HG02870 (cell line): ENCODE results near the gene RAB20.
"Not testable (repeated sequence)": the region's sequence is repeated elsewhere in the genome, so short reads cannot be mapped to it uniquely, and the experiment has no call there.

ENCODE experiments used
- ATAC-seq: cut with Tn5 transposase; IDR thresholded peaks from one replicate; pipeline ENCODE4 v1.9.1; 2021; ENCODE audit warnings: mild to moderate bottlenecking, moderate library complexity; ENCODE audit not compliant: unreplicated experiment

The RAB20 gene

DNA sequence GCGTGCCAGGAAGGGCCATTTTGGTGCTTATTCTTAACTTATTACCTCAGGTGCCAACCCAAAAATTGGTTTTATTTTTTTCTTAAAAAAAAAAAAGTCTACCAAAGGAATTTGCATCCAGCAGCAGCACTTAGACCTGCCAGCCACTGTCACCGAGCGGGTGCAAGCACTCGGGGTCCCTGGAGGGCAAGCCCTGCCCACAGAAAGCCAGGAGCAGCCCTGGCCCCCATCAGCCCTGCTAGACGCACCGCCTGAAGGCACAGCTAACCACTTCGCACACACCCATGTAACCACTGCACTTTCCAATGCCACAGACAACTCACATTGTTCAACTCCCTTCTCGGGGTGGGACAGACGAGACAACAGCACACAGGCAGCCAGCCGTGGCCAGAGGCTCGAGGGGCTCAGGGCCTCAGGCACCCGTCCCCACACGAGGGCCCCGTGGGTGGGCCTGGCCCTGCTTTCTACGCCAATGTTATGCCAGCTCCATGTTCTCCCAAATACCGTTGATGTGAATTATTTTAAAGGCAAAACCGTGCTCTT is 49.3 kb downstream of the RAB20 start:
- ATAC-seq: no peak

GRCh38 chr13:110511509-110512181 is 49.9 kb downstream of the RAB20 start:
- ATAC-seq: no peak

DNA sequence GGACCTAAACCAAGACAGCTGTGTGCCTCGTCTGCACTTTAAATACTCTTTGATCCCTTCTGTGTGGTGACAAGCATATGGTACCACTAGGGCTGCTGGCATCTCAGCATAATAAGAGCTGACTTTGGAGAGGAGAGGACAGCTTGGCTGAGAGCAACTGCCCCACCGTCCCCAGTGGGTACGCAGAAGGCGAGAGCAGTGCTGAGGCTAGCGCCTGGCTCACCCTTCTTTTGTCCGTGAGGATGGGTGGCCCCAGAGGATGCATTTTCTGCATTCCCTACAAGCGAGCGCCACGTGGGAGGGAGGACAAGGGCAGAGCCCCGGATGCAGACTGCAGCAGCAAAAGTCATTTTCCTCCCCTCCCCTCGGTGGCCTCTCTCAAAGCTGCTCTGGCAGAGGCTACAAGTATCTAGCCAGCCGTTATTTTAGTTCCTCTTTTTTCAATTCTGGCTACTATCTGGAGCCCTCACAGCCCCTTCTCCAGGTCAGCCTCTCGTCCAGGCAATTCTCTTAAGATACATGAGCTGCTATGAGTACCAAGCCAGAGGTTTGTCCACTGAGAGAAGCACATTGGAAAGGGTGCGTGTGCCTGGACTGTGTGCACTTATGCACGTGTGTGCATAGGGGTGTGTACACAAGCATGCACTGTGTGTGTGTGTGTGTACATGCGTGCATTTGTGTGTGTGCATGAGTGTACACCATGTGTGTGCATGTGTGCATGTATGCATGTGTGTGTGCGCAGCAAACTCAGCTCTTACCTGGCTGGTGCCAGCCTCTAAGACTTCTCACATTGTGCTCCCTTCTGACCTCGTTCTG is 51.3 kb downstream of the RAB20 start:
- ATAC-seq: no peak

- no peak for ATAC-seq
Measured at GRCh38 chr13:110509478-110509926, 52.0 kb downstream of the RAB20 start.

- no peak for ATAC-seq
Measured at GRCh38 chr13:110507678-110508381, 53.7 kb downstream of the RAB20 start.

DNA sequence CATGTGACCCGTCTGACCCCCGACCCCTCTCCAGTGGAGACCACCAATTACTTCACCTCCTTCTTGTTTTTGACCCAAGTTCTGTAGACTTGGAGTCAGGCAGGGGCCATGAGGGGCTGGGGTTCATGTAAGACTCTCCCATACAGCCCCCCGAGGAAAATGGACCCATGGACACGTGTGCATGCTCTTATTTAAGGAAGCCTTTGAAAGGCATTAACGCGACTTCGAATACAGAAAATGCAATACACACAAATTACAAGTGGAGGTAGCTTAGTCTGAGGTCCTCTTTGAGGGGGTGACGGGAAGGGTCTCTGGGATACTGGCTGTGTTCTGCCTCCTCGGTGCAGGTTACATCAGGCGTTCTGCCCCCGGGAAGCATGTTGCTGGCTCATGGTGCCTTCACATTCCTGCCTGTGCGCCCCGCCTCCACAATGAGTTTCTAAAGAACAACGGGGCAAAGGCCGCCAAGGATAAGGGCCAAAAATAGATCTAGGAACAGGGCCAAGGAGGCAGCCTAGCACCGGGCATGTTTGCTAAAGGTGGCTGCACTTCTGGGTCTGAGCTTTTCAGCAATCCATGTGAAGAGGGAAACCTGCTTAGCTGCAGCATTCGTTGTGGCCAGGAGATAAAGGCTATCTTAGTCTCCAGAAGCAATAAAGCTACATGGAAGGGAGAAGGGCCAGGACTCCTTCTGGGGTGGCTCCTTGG is 54.5 kb downstream of the RAB20 start:
- no peak for ATAC-seq

- ATAC-seq: no peak
Measured at GRCh38 chr13:110506396-110506795, 55.1 kb downstream of the RAB20 start.

DNA sequence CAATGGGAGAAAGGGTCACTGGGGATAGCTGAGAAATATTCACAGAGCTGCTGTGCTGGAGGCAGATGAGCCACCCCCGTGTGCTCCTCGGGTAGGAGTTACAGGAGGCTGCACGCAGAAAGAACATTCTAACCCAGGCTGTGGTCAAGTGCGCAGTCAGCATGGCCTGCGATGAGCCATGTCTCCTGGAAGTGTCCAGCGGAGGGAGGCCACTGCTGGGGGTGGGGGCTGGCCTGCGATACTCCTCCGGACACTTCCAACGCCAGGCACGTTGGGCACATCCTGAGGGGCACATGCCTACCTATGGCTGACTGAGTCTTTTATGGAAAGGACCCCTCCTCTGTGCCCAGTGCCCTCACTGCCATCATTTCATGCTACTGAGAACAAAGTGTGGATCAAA is 55.9 kb downstream of the RAB20 start:
- no peak for ATAC-seq

- no peak for ATAC-seq
Measured at GRCh38 chr13:110503979-110504499, 57.5 kb downstream of the RAB20 start.

GRCh38 chr13:110503037-110503901 is 58.3 kb downstream of the RAB20 start:
- no peak for ATAC-seq

DNA sequence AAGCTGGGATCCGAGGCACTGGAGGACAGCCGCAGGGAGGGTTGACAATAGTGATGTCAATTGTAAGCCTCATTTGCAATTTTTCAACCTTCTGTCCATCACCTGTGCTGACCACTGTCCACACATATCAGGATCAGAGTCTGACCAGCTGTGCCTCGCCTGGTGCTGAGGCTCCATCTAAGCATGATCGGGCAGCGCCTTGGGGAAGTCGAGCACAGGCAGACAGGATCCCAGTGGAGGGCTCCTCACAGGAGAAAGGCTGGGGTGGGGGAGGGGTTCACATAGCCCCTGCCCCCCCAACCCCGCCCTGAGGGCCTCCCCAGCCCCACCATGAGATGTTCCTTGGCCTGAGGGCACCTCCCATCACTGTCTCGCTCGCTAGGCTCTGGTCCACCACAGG is 60.3 kb downstream of the RAB20 start:
- ATAC-seq: no peak

- no peak for ATAC-seq
Measured at GRCh38 chr13:110500341-110500740, 61.2 kb downstream of the RAB20 start.

DNA sequence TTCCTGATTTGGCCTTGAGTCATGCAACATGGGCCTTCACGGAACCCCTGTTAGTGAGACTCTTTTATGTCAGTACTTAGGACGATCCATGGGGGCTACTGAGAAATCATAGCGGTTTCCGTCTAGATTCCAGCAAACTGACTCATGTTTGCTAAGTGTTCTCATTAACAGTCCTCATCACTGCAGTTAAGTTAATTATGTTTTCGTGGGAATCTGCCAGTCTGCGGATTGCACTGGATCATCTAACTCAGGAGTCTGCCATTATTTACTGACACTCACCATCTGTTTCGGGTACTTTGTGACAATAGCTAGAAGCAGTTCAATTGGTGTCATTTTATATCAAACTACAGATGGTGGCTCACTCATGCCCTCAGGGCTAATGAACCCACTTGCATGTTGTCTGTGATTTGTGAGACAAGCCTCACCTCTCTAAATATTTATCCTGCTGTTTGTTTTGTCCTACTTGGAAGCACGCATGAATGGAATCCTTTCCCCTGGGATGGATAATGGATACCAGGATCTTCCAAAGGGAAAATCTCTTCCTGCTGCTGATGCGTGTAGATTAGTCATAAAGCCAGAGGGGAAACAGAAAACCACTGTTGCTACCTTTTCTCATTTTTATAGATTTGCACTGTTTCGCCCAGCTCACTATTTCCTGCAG is 61.8 kb downstream of the RAB20 start:
- ATAC-seq: no peak

GRCh38 chr13:110498765-110499164 is 62.8 kb downstream of the RAB20 start:
- no peak for ATAC-seq

DNA sequence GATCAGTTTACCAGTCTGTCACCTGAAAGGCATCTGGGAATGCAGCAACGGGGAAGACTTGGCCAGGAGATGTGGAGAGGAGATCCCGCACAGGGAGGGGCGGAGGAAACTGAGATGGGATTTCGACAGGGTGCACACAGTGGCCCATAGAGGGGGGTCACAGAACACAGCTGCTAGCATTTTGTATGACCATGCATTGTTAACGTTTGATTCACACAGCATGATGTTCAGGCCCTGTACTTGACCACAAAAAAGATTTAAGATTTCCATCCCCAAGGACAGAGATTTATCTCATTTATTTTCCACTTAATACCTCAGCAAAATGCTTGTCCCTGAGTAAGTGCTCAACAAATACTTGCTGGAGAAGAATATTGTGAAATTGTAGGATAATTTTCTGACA is 63.2 kb downstream of the RAB20 start:
- no peak for ATAC-seq

- ATAC-seq: not testable (repeated sequence)
Measured at GRCh38 chr13:110497896-110498295, 63.6 kb downstream of the RAB20 start.

DNA sequence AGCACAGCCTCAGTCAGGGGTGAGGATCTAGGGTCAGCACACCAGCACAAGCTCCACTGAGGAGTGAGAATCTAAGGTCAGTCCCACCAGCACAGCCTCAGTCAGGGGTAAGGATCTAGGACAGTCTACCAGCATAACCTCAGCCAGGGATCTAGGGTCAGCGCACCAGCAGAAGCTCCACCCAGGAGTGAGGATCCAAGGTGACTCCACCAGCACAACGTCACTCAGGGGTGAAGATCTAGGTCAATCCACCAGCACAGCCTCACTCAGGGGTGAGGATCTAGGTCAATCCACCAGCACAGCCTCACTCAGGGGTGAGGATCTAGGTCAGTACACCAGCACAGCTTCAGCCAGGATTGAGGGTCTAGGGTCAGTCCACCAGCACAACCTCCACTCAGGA is 64.5 kb downstream of the RAB20 start:
- no peak for ATAC-seq

- ATAC-seq: no peak
Measured at GRCh38 chr13:110496281-110496680, 65.2 kb downstream of the RAB20 start.

DNA sequence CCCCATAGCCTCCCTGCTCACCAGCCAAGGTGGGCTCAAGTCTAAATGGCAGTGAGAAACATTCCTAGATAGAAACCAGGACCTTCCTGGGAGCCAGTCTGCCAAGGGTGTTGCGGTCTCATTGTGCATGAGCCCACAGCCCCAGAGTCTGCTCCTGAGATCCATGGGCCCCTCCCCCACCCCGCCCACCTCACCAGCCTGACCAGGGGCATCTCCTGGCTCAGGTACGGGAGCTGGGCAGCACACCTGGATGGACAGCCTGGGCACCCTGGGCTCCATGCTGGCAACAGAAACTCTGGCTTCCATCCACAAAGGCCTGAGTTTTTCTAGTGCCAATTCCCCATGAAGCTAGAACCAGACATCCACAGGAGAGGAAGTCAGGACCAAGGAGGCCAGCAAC is 65.6 kb downstream of the RAB20 start:
- no peak for ATAC-seq
